Stomach smooth muscle (tissue), 2 donors: ENCODE results near the gene CD300C.
"Not testable (repeated sequence)": the region's sequence is repeated elsewhere in the genome, so short reads cannot be mapped to it uniquely, and the experiment has no call there.

Source experiments
- H3K27ac ChIP-seq: one replicate; pipeline ENCODE4 v1.7.0; 2013; ENCODE audit warnings: mild to moderate bottlenecking, low read length, inconsistent platforms
- H3K27me3 ChIP-seq, 2 donors: one replicate each; pipeline ENCODE4 v1.7.0; 2013; ENCODE audit warnings: low read length in 2 of 2; ENCODE audit not compliant: insufficient read depth in 2 of 2, control insufficient read depth in 1 of 2
- H3K36me3 ChIP-seq, 2 donors: one replicate each; pipeline ENCODE4 v1.7.0; 2013; ENCODE audit warnings: low read length in 2 of 2; ENCODE audit not compliant: control insufficient read depth in 2 of 2, insufficient read depth in 2 of 2
- H3K4me1 ChIP-seq: one replicate; pipeline ENCODE4 v1.7.0; 2013; ENCODE audit warnings: low read length; ENCODE audit not compliant: control insufficient read depth, insufficient read depth
- H3K4me3 ChIP-seq, 2 donors: one replicate each; pipeline ENCODE4 v1.7.0; 2013; ENCODE audit warnings: low read length in 2 of 2
- H3K9ac ChIP-seq, 2 donors: one replicate each; pipeline ENCODE4 v1.7.0; 2013; ENCODE audit warnings: low read length in 2 of 2, mild to moderate bottlenecking in 1 of 2
- H3K9me3 ChIP-seq, 2 donors: one replicate each; pipeline ENCODE4 v1.7.0; 2013; ENCODE audit warnings: low read length in 2 of 2; ENCODE audit not compliant: control insufficient read depth in 2 of 2
- donor health status: healthy.
- donor health status: Pancreatic carcinoma.

CD300C gene

GRCh38 chr17:74573635-74574034 is 27.7 kb upstream of the CD300C start:
- H3K27me3 ChIP-seq, H3K4me3 ChIP-seq, H3K9me3 ChIP-seq, H3K27ac ChIP-seq, H3K9ac ChIP-seq, H3K4me1 ChIP-seq, H3K36me3 ChIP-seq: not testable (repeated sequence)

- Histone ChIP-seq H3K9ac (no peak overlapping the region), H3K4me1 (no peaks in the 10 kb centered on the region), H3K27me3 (peaks cover 0 to 2% of the 10 kb centered on the region in 2 donors), H3K27ac (no peak overlapping the region), H3K4me3 (no peak overlapping the region), H3K9me3 (peaks cover 0 to 3% of the 10 kb centered on the region in 2 donors), H3K36me3 (no peaks in the 10 kb centered on the region)
Observed at GRCh38 chr17:74573169-74573568, 27.3 kb upstream of the CD300C start.

DNA sequence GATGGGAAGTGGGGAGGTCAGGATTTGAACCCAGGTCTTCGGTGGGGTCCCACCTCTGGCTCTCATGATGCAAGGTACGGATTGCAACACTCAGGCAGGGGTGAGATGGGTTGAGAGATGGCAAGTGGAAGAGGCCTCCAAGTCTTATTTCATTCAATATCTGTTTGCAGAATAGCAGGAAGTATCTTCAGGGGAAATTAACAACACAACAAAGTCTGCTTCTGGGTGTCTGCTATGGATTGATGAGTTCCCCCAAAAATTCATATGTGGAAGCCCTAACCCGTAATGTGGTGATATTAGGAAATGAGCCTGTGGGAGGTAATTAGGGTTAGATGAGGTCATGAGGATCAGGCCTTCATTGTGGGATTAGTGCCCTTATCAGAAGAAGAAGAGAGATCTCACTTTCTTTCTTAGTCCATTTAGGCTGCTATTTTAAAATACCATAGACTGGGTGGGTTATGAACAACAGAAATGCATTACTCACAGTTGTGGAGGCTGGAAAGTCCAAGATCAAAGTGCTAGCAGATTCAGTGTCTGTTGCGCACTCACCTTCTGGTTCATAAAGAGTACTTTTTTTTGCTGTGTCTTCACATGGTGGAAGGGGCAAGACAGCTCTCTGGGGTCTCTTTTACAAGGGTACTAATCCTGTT is 25.8 kb upstream of the CD300C start:
- Histone ChIP-seq H3K9me3 (peaks cover 0 to 3% of the 10 kb centered on the region in 2 donors), H3K36me3 (no peaks in the 10 kb centered on the region), H3K4me1 (no peaks in the 10 kb centered on the region), H3K27ac (no peak overlapping the region), H3K9ac (no peak overlapping the region), H3K4me3 (no peak overlapping the region), H3K27me3 (peaks cover 0 to 2% of the 10 kb centered on the region in 2 donors)

GRCh38 chr17:74569020-74570003 is 23.4 kb upstream of the CD300C start:
- H3K4me1 ChIP-seq: no peaks in the 10 kb centered on the region
- no peaks in the 10 kb centered on the region for H3K27me3 ChIP-seq
- peaks cover 0 to 3% of the 10 kb centered on the region in 2 donors for H3K9me3 ChIP-seq
- H3K27ac ChIP-seq: no peak overlapping the region
- H3K36me3 ChIP-seq: no peaks in the 10 kb centered on the region
- no peak overlapping the region for H3K9ac ChIP-seq
- H3K4me3 ChIP-seq: no peak overlapping the region

- H3K9me3 ChIP-seq: peaks cover 0 to 3% of the 10 kb centered on the region in 2 donors
- H3K27ac ChIP-seq: no peak overlapping the region
- H3K36me3 ChIP-seq: no peaks in the 10 kb centered on the region
- H3K9ac ChIP-seq: no peak overlapping the region
- H3K4me3 ChIP-seq: no peak overlapping the region
- H3K4me1 ChIP-seq: no peaks in the 10 kb centered on the region
- peaks cover 0 to 3% of the 10 kb centered on the region in 2 donors for H3K27me3 ChIP-seq
Observed at GRCh38 chr17:74568106-74568873, 22.4 kb upstream of the CD300C start.

GRCh38 chr17:74567397-74567796 is 21.5 kb upstream of the CD300C start, which contains the start of gene CD300H:
TSS of gene CD300H (minus strand) at chr17:74567509.
- no peaks in the 10 kb centered on the region for H3K4me1 ChIP-seq

GRCh38 chr17:74566132-74566753 is 20.3 kb upstream of the CD300C start:
- H3K9me3 ChIP-seq: no peaks in the 10 kb centered on the region
- H3K4me1 ChIP-seq: no peaks in the 10 kb centered on the region
- no peak overlapping the region for H3K9ac ChIP-seq
- H3K36me3 ChIP-seq: no peaks in the 10 kb centered on the region
- peaks cover 0 to 6% of the 10 kb centered on the region in 2 donors for H3K27me3 ChIP-seq
- H3K4me3 ChIP-seq: no peak overlapping the region
- no peak overlapping the region for H3K27ac ChIP-seq

More at GRCh38 chr17:74567397-74567796, 21.5 kb upstream of the CD300C start, which contains the start of gene CD300H:
- Histone ChIP-seq H3K27ac (no peak within 1 kb of the TSS), H3K36me3 (no peaks in the 10 kb centered on the region), H3K9me3 (peaks cover 0 to 3% of the 10 kb centered on the region in 2 donors), H3K4me3 (no peak within 1 kb of the TSS), H3K27me3 (peaks cover 0 to 6% of the 10 kb centered on the region in 2 donors), H3K9ac (no peak within 1 kb of the TSS)

DNA sequence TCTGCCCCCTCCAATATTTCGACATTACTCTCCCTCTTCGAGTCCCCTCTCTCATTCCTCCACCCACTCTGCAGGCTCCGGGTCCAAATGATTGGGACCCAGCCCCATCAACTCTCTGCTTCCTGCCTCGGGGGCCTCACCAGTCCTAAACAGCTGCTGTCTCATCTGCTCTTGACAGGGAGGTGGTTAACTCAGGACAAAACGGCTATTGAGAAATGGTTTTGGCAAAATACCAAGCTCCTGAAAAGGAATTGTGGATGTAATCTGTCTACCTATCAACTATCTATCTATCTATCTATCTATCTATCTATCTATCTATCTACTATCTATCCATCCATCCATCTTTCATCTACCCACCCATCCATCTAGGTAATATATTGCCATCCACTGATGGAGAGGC is 19.2 kb upstream of the CD300C start:
- H3K9ac ChIP-seq: no peak overlapping the region
- H3K9me3 ChIP-seq: no peaks in the 10 kb centered on the region
- no peaks in the 10 kb centered on the region for H3K36me3 ChIP-seq
- no peaks in the 10 kb centered on the region for H3K4me1 ChIP-seq
- H3K27me3 ChIP-seq: peaks cover 0 to 6% of the 10 kb centered on the region in 2 donors
- H3K27ac ChIP-seq: no peak overlapping the region
- H3K4me3 ChIP-seq: no peak overlapping the region

GRCh38 chr17:74563358-74563757 is 17.4 kb upstream of the CD300C start:
- peaks cover 0 to 8% of the 10 kb centered on the region in 2 donors for H3K27me3 ChIP-seq
- H3K4me3 ChIP-seq: no peak overlapping the region
- H3K4me1 ChIP-seq: no peaks in the 10 kb centered on the region
- H3K9ac ChIP-seq: no peak overlapping the region
- H3K36me3 ChIP-seq: no peaks in the 10 kb centered on the region
- no peaks in the 10 kb centered on the region for H3K9me3 ChIP-seq
- no peak overlapping the region for H3K27ac ChIP-seq

GRCh38 chr17:74561586-74561985 is 15.7 kb upstream of the CD300C start:
- Histone ChIP-seq H3K4me3 (no peak overlapping the region), H3K27ac (no peak overlapping the region), H3K9ac (no peak overlapping the region), H3K4me1 (no peaks in the 10 kb centered on the region), H3K9me3 (no peaks in the 10 kb centered on the region), H3K27me3 (peaks cover 0 to 8% of the 10 kb centered on the region in 2 donors), H3K36me3 (no peaks in the 10 kb centered on the region)
